Osteoblast (primary cell): Measurements from ENCODE around the gene HDAC11. TPM values are rescaled to one million over a fixed set of nuclear protein-coding genes. Genes with fewer than 3 reads are reported as not detected.
"Not testable (repeated sequence)": the region's sequence is repeated elsewhere in the genome, so short reads cannot be mapped to it uniquely, and the experiment has no call there.

ENCODE experiments used
- DNase-seq: peaks from one replicate; pipeline ENCODE4 v3.0.0; 2011; ENCODE audit warnings: low spot score, mixed read lengths; ENCODE audit not compliant: insufficient read length; ENCODE audit errors: missing footprints
- H2AFZ ChIP-seq: 2 replicates; pipeline ENCODE4 v1.6.0; 2011; ENCODE audit warnings: mild to moderate bottlenecking, low read length
- H3K27ac ChIP-seq: 2 replicates; pipeline ENCODE4 v1.5.1; 2011; ENCODE audit warnings: mild to moderate bottlenecking, low read depth, low read length, moderate library complexity
- H3K27me3 ChIP-seq: 2 replicates; pipeline ENCODE4 v1.6.0; 2012; ENCODE audit warnings: mild to moderate bottlenecking, control low read depth, inconsistent platforms, low read length, moderate library complexity; ENCODE audit not compliant: insufficient read depth
- H3K36me3 ChIP-seq: 2 replicates; pipeline ENCODE4 v1.5.1; 2011; ENCODE audit warnings: mild to moderate bottlenecking, low read length, control low read depth, moderate library complexity; ENCODE audit not compliant: insufficient read depth
- H3K4me1 ChIP-seq: 2 replicates; pipeline ENCODE4 v1.5.1; 2011; ENCODE audit warnings: mild to moderate bottlenecking, low read length, control low read depth, moderate library complexity; ENCODE audit not compliant: insufficient read depth
- H3K4me2 ChIP-seq: 2 replicates; pipeline ENCODE4 v1.6.0; 2011; ENCODE audit warnings: mild to moderate bottlenecking, low read length; ENCODE audit not compliant: insufficient read depth
- H3K4me3 ChIP-seq: fragments of 200-600 bp; sonication (generic); 3 replicates; pipeline ENCODE4 v1.5.1; 2012; ENCODE audit warnings: mild to moderate bottlenecking, low read length, inconsistent platforms; ENCODE audit not compliant: insufficient read depth
- H3K79me2 ChIP-seq: 2 replicates; pipeline ENCODE4 v1.6.0; 2012; ENCODE audit warnings: mild to moderate bottlenecking, low read length, control low read depth, inconsistent platforms; ENCODE audit not compliant: insufficient read depth
- H3K9me3 ChIP-seq: 2 replicates; pipeline ENCODE4 v1.5.1; 2011; ENCODE audit warnings: low read depth, low read length, control low read depth
- H4K20me1 ChIP-seq: 2 replicates; pipeline ENCODE4 v1.6.0; 2012; ENCODE audit warnings: mild to moderate bottlenecking, low read length, control low read depth; ENCODE audit not compliant: insufficient read depth
- total RNA-seq: library from RNA; depleted of rRNA; stranded (reverse); fragments of >200 nt; gene quantifications from 2 replicates; pipeline ENCODE4 v1.2.3, GENCODE V29; 2012
- TF ChIP-seq, protein P1 (sequence below): IDR thresholded peaks from 2 replicates; pipeline ENCODE4 v1.5.1; 2011; ENCODE audit warnings: mild to moderate bottlenecking, low read depth, low read length, moderate library complexity; ENCODE audit errors: extremely low read depth

HDAC11 gene
- total RNA-seq, 1 donor = 11.2 TPM

DNA sequence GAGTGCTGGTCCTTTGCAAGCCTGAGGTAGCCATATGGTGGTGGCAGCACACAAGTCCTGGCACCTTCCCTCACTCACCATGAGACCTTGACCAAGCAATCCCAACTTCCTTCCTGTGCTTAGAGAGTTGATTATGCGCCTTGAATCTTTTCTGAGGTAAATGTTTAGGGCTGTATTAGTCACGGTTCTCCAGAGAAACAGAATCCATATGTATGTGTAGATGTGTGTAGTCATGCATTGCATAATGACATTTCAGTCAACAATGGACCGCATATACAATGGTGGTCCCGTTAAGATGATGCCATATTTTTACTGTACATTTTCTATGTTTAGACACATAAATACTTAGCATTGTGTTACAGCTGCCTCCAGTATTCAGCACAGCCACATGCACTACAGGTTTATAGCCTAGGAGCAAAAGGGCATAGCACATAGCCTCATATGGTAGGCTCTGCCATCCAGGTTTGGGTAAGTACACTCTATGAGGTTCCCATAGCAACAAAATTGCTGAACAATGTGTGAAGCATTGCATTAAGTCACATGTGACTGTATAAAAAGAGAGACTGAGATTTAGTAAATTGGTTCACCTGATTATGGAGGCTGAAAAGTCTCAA is 39.8 kb upstream of the HDAC11 start:
- no peak for DNase-seq
- TF ChIP-seq, protein P1, sequence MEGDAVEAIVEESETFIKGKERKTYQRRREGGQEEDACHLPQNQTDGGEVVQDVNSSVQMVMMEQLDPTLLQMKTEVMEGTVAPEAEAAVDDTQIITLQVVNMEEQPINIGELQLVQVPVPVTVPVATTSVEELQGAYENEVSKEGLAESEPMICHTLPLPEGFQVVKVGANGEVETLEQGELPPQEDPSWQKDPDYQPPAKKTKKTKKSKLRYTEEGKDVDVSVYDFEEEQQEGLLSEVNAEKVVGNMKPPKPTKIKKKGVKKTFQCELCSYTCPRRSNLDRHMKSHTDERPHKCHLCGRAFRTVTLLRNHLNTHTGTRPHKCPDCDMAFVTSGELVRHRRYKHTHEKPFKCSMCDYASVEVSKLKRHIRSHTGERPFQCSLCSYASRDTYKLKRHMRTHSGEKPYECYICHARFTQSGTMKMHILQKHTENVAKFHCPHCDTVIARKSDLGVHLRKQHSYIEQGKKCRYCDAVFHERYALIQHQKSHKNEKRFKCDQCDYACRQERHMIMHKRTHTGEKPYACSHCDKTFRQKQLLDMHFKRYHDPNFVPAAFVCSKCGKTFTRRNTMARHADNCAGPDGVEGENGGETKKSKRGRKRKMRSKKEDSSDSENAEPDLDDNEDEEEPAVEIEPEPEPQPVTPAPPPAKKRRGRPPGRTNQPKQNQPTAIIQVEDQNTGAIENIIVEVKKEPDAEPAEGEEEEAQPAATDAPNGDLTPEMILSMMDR = no peak
- no peaks in the 10 kb centered on the region for H3K36me3 ChIP-seq
- H3K4me1 ChIP-seq = no peaks in the 10 kb centered on the region
- no peaks in the 10 kb centered on the region for H4K20me1 ChIP-seq
- no peak overlapping the region for H3K4me3 ChIP-seq
- H3K79me2 ChIP-seq = no peaks in the 10 kb centered on the region
- H3K4me2 ChIP-seq = no peak overlapping the region
- no peak overlapping the region for H3K27ac ChIP-seq
- no peak overlapping the region for H2AFZ ChIP-seq
- H3K27me3 ChIP-seq = no peaks in the 10 kb centered on the region
- H3K9me3 ChIP-seq = no peaks in the 10 kb centered on the region

DNA sequence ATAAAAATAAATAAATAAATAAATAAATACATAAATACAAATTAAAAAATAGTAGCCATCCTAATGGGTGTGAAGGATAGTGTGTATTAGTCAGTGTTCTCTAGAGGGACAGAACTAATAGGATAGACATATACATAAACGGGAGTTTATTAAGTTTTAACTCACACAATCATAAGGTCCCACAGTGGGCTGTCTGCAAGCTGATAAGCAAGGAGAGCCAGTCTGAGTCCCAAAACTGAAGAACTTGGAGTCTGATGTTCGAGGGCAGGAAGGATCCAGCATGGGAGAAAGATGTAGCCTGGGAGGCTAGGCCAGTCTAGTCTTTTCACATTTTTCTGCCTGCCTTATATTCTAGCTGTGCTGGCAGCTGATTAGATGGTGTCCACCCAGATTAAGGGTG is 37.2 kb upstream of the HDAC11 start:
- not testable (repeated sequence) for H3K4me3 ChIP-seq, H4K20me1 ChIP-seq, H3K9me3 ChIP-seq, H3K4me2 ChIP-seq, H3K27ac ChIP-seq, H3K27me3 ChIP-seq, H2AFZ ChIP-seq, H3K36me3 ChIP-seq, H3K4me1 ChIP-seq, DNase-seq, H3K79me2 ChIP-seq

DNA sequence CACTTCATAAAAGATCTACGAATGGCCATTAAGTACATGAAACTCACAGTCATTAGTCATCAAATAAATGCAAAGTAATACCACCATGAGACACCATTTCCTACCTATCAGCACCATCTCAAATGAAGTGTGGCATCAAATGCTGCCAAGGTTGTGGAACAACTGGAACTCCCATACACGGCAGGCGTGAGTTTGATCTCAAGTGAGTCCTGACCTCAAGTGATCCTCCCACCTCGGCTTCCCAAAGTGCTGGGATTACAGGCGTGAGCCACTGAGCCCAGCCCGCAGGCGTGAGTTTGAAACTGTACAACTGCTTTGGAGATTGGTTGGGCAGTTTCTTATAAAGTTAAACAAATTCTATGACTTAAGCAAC is 28.8 kb upstream of the HDAC11 start:
- H3K9me3 ChIP-seq = no peaks in the 10 kb centered on the region
- peak overlapping the region; percentile 80 for H3K4me3 ChIP-seq
- no peaks in the 10 kb centered on the region for H3K36me3 ChIP-seq
- H3K27me3 ChIP-seq = no peaks in the 10 kb centered on the region
- no peak for DNase-seq
- H4K20me1 ChIP-seq = no peaks in the 10 kb centered on the region
- peak overlapping the region; percentile 95 for H2AFZ ChIP-seq
- peaks cover 5% of the 10 kb centered on the region for H3K4me1 ChIP-seq
- peak overlapping the region; percentile 73 for H3K27ac ChIP-seq
- no peaks in the 10 kb centered on the region for H3K79me2 ChIP-seq
- peak overlapping the region; percentile 93 for H3K4me2 ChIP-seq
- TF ChIP-seq, protein P1 = no peak

DNA sequence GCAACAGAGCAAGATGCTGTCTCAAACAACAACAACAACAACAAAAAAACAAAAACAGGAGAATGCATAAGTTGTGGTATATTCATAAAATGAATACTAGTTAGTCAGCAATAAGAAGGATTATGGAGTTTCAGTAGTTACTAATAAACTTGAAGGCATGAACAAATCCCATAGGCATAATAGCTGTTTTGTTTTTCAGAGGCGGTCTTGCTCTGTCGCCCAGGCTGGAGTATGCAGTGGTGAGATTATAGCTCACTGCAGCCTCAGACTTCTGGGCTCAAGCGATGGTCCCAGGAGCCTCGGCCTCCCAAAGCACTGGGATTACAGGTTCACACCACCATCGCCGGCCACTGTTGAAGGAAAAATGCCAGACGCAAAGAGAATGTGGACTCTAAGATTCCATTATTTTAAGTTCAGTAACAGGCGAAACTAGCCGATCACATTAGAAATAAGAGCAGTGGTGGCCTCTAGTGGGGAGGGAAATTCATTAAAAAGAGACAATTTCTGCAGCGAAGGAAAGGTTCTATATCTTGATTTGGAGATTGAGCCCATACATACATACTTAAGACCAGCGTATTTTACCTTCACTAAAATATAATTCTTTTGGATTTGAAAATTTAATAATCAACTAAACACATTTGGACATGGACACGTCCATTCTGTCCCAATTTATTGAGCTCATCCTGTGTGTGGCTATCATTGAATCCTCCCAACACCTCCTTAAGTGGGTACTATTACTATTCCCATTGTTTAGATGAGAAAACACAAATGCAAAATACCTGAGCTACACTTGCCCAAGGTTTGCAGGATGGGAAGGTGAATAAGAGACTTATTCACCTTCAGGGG is 27.4 kb upstream of the HDAC11 start:
- H3K27ac ChIP-seq = no peak overlapping the region
- peak overlapping the region; percentile 93 for H3K4me2 ChIP-seq
- H3K36me3 ChIP-seq = no peaks in the 10 kb centered on the region
- H3K4me3 ChIP-seq = peak overlapping the region; percentile 80
- peak; percentile 92 for DNase-seq
- H3K79me2 ChIP-seq = no peaks in the 10 kb centered on the region
- H4K20me1 ChIP-seq = no peaks in the 10 kb centered on the region
- H3K27me3 ChIP-seq = no peaks in the 10 kb centered on the region
- H3K4me1 ChIP-seq = peaks cover 5% of the 10 kb centered on the region
- H2AFZ ChIP-seq = peak overlapping the region; percentile 93
- no peaks in the 10 kb centered on the region for H3K9me3 ChIP-seq
- TF ChIP-seq, protein P1 = peak; percentile 74
